ENCODE data around the gene BICC1.

GRCh38 chr10:58577437-58577777 is 64.7 kb downstream of the BICC1 start:
- no peak for TF ChIP-seq TCF7L2 (IDR thresholded peaks at IDR 0.05; ENCODE audit: borderline replicate concordance, extremely low read depth, insufficient read depth, insufficient read length)
- no peak for TF ChIP-seq ATF3 (IDR thresholded peaks at IDR 0.05)
- no peak for TF ChIP-seq SRF (IDR thresholded peaks at IDR 0.05; ENCODE audit: low read depth)
